Breast epithelium (tissue), 4 donors: ENCODE results near the gene PRPF31. TPM values are rescaled to one million over a fixed set of nuclear protein-coding genes. Genes with fewer than 3 reads are reported as not detected.

Source experiments
- DNase-seq, 2 donors: peaks; one replicate each; pipeline ENCODE4 v3.0.0-alpha.2; 2019; ENCODE audit warnings: low spot score in 2 of 2
- H3K27ac ChIP-seq, 2 donors: fragments of 200-600 bp; sonication (generic) in 1 of 2; one replicate each; pipeline ENCODE4 v1.5.1; 2016 to 2019; ENCODE audit warnings: mild to moderate bottlenecking in 1 of 2
- H3K27me3 ChIP-seq, 2 donors: fragments of 200-600 bp; sonication (generic) in 1 of 2; one replicate each; pipeline versions ENCODE4 v1.5.1 to v1.6.0; 2017 to 2019; ENCODE audit warnings: control low read depth in 1 of 2, mild to moderate bottlenecking in 1 of 2
- H3K36me3 ChIP-seq: fragments of 200-600 bp; one replicate; pipeline ENCODE4 v1.5.1; 2019
- H3K4me1 ChIP-seq, 2 donors: fragments of 200-600 bp; sonication (generic); one replicate each; pipeline ENCODE4 v1.5.1; 2016 to 2019; ENCODE audit warnings: control low read depth in 1 of 2
- H3K4me3 ChIP-seq, 3 donors: fragments of 200-600 bp; sonication (generic); 1 replicate in 2 of 3; 2 replicates in 1 of 3; pipeline ENCODE4 v1.5.1; 2016 to 2019; ENCODE audit warnings: mild to moderate bottlenecking in 3 of 3, moderate library complexity in 2 of 3
- H3K9me3 ChIP-seq, 2 donors: fragments of 200-600 bp; sonication (generic) in 1 of 2; one replicate each; pipeline ENCODE4 v1.5.1; 2016 to 2019; ENCODE audit warnings: control low read depth in 1 of 2
- POLR2A ChIP-seq: fragments of 450-650 bp; IDR thresholded peaks from one replicate; pipeline ENCODE4 v1.6.1; 2016; ENCODE audit warnings: antibody characterized with exemption, mild to moderate bottlenecking, moderate library complexity
- POLR2AphosphoS5 ChIP-seq, 3 donors: sonication (generic); formaldehyde crosslinking; IDR thresholded peaks; one replicate each; pipeline ENCODE4 v1.6.1; 2017; ENCODE audit warnings: antibody characterized with exemption in 3 of 3
- intact Hi-C: fragments of 100-400 bp; cut with DNase I; formaldehyde crosslinking; loops from one replicate; pipeline ENCODE4 v1.15.1; 2023; ENCODE audit warnings: low total_unique reads
- total RNA-seq, 3 donors: library from RNA; depleted of rRNA; stranded (reverse); fragments of >200 nt; gene quantifications; one replicate each; pipeline ENCODE4 v1.1.0, GENCODE V29; 2016
- TF ChIP-seq, protein P1 (sequence below), 3 donors: fragments of 450-650 bp; IDR thresholded peaks; one replicate each; pipeline ENCODE4 v1.5.1; 2016 to 2017; ENCODE audit warnings: antibody characterized with exemption in 3 of 3, mild to moderate bottlenecking in 3 of 3, moderate library complexity in 3 of 3

The PRPF31 gene
- total RNA-seq, 3 donors from 2014 or later, result 45.5 to 59.6 (median 52.5) TPM

DNA sequence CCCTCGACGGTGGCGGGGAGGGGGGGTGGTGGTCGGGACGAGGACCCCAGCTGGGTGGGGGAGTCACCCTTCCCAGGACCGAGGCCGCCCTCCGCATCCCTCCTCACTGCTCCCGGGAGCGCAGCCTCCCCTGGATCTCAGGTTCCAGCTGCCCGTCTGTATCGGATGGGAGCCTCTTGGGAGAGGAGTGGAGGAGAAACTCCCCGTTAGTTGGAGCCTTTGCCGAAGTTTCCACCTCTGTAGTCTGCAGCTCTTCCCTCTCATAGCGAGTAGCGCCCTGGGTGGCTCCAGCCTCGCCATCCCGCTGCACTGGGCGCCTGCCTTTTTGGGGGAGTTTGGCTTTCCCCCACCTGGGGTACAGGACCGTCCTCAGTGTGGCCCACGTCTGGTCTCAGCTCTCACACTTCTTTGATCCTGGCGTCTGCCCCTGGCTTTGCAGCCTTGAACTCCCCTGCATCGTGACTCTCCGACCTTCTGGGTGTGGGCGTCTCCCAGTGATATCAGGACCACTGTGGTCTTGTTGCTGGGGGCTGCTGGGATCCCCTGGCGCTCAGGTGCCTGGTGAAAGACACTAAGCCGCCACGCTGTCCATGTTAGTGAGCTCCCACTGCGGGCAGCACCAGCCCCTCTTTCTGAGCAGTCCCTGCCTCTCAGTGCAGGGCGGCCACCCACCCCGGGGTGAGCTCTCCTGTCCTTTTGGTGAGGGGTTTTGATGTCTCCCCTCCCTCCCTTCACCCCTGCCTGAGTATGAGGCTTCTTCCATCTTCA lies 23.1 kb downstream of the PRPF31 start:
- Histone ChIP-seq H3K36me3 (peaks cover 5% of the 10 kb centered on the region), H3K4me1 (peaks cover 8 to 20% of the 10 kb centered on the region in 2 donors), H3K9me3 (no peaks in the 10 kb centered on the region), H3K4me3 (peak overlapping the region; percentile 97 to 100 (median 100)), H3K27me3 (no peaks in the 10 kb centered on the region), H3K27ac (peak overlapping the region; percentile 97 to 98)
- intact Hi-C loops, result no loop called here
- no peak for DNase-seq
- TF ChIP-seq POLR2AphosphoS5 (IDR thresholded peaks at IDR 0.05) (no peak), POLR2A (no peak)
- TF ChIP-seq, protein P1, sequence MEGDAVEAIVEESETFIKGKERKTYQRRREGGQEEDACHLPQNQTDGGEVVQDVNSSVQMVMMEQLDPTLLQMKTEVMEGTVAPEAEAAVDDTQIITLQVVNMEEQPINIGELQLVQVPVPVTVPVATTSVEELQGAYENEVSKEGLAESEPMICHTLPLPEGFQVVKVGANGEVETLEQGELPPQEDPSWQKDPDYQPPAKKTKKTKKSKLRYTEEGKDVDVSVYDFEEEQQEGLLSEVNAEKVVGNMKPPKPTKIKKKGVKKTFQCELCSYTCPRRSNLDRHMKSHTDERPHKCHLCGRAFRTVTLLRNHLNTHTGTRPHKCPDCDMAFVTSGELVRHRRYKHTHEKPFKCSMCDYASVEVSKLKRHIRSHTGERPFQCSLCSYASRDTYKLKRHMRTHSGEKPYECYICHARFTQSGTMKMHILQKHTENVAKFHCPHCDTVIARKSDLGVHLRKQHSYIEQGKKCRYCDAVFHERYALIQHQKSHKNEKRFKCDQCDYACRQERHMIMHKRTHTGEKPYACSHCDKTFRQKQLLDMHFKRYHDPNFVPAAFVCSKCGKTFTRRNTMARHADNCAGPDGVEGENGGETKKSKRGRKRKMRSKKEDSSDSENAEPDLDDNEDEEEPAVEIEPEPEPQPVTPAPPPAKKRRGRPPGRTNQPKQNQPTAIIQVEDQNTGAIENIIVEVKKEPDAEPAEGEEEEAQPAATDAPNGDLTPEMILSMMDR (IDR thresholded peaks at IDR 0.05), result no peak

DNA sequence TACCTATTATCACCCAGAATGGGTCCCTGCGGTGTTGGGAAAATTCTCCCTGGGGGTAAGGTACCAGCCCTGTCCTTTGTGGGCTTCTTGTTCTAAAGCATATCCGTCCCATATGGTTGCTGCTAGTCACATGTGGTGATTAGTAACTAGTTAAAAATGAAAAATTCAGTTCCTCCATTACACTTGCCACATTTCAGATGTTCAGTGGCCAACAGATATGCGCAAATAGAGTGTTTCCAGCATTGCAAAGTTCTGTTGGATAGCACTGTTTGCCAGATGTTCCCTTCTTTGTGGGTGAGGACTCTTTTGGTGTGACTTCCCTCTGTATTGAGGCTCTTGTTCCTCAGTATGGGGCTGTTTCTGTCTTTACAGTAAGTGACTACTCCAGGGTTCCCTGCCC lies 25.8 kb downstream of the PRPF31 start:
- Histone ChIP-seq H3K9me3 (no peaks in the 10 kb centered on the region), H3K27ac (no peak overlapping the region), H3K4me3 (no peak overlapping the region), H3K36me3 (peaks cover 18% of the 10 kb centered on the region), H3K27me3 (no peaks in the 10 kb centered on the region), H3K4me1 (peaks cover 5 to 14% of the 10 kb centered on the region in 2 donors)
- intact Hi-C loops, result no loop called here
- no peak for DNase-seq
- TF ChIP-seq POLR2A (no peak), POLR2AphosphoS5 (IDR thresholded peaks at IDR 0.05) (no peak)
- TF ChIP-seq, protein P1 (IDR thresholded peaks at IDR 0.05), result no peak

DNA sequence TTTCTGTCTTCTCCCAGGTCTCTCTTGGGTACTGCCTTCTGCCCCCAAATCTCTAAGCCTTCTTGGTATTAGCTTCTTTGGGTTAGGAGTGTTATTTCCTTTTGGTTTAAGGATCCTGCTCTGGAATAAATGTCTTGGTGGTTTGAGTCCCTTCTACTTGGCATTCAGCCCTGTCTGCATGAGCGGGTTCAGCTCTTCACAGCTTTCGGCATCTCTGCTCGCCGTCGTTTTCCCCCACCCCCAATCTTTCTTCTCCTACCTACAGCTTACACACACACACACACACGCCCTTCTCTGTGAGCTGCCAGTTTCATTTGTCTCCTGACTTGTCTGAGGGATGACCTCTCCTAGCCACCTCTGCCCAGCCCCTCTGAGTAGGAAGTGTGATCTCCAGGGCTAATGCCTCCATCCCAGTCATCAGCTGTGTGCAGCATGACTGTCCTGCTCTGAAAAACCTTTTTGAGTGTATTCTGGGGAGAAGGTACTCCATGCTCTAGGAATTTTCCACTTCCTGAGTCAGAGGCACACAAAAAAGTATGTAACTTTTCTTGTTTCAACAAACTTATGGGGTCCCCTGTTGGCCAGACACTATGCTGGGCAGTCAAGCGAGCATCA lies 26.7 kb downstream of the PRPF31 start:
- peaks cover 18% of the 10 kb centered on the region for H3K36me3 ChIP-seq
- H3K27me3 ChIP-seq, result no peaks in the 10 kb centered on the region
- H3K4me1 ChIP-seq, result peaks cover 0 to 14% of the 10 kb centered on the region in 2 donors
- no peak overlapping the region for H3K27ac ChIP-seq
- H3K4me3 ChIP-seq, result no peak overlapping the region
- no peaks in the 10 kb centered on the region for H3K9me3 ChIP-seq
- no peak for DNase-seq
- intact Hi-C loops, result no loop called here
- TF ChIP-seq POLR2AphosphoS5 (IDR thresholded peaks at IDR 0.05) (no peak), POLR2A (no peak)
- TF ChIP-seq, protein P1 (IDR thresholded peaks at IDR 0.05), result no peak

DNA sequence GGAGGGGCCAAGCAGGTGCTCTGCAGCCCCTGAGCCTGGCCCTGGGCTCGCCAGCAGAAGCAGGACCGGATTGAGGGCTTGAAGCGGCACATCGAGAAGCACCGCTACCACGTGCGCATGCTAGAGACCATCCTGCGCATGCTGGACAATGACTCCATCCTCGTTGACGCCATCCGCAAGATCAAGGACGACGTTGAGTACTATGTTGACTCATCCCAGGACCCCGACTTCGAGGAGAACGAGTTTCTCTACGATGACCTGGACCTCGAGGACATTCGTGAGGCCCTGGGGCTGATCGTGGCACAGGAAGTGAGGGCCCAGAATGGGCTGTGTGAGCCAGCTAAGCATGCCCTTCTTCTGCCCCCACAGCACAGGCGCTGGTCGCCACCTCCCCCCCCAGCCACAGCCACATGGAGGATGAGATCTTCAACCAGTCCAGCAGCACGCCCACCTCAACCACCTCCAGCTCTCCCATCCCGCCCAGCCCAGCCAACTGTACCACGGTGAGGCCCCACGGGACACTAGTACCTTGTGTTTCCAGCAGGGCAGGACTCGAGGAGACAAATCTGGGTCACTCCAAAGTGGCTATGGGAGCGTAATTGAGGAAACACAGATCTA lies 30.1 kb downstream of the PRPF31 start:
- intact Hi-C loops, result no loop called here
- Histone ChIP-seq H3K4me3 (no peak overlapping the region), H3K36me3 (peaks cover 22% of the 10 kb centered on the region), H3K27ac (no peak overlapping the region), H3K9me3 (no peaks in the 10 kb centered on the region), H3K4me1 (no peaks in the 10 kb centered on the region), H3K27me3 (no peaks in the 10 kb centered on the region)
- no peak for TF ChIP-seq POLR2AphosphoS5 (IDR thresholded peaks at IDR 0.05)
- TF ChIP-seq, protein P1 (IDR thresholded peaks at IDR 0.05), result no peak
- DNase-seq, result no peak

DNA sequence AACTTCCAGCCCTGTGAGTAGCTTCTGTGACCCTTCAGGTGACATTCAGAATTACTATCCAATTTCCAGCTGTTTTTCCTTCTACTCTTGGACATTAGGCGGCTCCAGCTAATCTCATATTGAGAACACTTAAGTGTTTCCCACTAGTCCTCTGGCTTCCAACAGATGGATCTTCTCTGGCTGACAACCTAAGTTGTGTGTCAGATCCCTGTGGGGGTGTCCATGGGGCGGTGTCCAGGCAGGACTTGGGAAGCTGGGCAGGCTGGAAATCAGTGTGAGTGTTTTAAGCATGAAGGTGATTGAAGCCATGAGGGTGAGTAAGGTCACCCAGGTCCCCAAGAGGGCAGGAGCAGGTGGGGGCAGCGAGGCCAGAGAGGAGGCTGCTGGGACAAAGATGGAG lies 32.1 kb downstream of the PRPF31 start:
- no peak overlapping the region for H3K27ac ChIP-seq
- intact Hi-C loops, result no loop called here
- no peaks in the 10 kb centered on the region for H3K27me3 ChIP-seq
- peaks cover 22% of the 10 kb centered on the region for H3K36me3 ChIP-seq
- H3K4me1 ChIP-seq, result no peaks in the 10 kb centered on the region
- TF ChIP-seq POLR2AphosphoS5 (IDR thresholded peaks at IDR 0.05) (no peak), POLR2A (no peak)
- TF ChIP-seq, protein P1 (IDR thresholded peaks at IDR 0.05), result no peak
- no peak overlapping the region for H3K4me3 ChIP-seq
- H3K9me3 ChIP-seq, result no peaks in the 10 kb centered on the region
- DNase-seq, result no peak
